GM21737 (cell line): Measurements from ENCODE around the gene TEX29.

Source experiments
- ATAC-seq: cut with Tn5 transposase; IDR thresholded peaks from one replicate; pipeline ENCODE4 v1.9.1; 2021; ENCODE audit warnings: mild to moderate bottlenecking, moderate library complexity; ENCODE audit not compliant: unreplicated experiment

TEX29 gene

DNA sequence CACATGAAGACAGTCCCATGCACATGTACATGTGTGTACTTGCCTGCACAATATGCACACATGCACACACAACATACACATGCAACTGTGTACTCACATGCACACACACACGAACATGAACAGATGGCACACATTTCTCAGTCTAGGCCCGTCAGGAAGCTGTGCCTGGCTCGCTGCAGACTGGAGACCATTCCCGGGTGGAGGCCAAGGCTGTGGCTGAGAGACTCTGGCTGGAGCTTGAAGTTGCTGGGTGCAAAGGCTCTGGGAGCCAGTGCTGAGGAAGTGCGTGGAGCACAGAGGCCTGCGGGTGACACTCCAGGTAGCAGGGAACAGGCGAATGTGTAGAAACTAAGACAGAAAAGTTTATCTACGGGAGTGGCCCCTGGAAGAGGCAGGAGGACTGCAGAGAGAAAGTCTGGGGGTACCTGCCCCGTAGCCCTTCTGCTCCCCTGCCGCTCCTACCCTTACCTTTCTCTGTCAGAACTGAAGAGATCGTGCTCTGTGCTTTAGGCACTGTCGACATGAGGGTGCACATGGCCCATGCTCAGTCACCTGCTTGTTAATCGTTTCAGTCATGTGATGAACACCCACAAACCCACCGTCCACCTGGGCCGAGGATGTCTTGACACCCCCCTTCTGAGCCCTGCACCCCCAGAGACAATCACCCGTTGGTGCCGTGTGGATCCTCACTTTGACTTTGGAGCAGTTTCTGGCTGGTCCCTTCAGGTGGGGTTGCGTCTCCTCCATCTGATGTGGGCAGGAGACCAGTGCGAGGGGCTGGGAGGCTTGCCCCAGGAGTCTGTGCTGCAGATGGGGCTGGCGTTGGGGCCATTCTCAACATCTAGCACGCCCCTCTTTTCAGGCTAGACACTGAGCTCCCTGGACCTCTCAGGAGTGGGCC lies 69.4 kb downstream of the TEX29 start:
- ATAC-seq = no peak

DNA sequence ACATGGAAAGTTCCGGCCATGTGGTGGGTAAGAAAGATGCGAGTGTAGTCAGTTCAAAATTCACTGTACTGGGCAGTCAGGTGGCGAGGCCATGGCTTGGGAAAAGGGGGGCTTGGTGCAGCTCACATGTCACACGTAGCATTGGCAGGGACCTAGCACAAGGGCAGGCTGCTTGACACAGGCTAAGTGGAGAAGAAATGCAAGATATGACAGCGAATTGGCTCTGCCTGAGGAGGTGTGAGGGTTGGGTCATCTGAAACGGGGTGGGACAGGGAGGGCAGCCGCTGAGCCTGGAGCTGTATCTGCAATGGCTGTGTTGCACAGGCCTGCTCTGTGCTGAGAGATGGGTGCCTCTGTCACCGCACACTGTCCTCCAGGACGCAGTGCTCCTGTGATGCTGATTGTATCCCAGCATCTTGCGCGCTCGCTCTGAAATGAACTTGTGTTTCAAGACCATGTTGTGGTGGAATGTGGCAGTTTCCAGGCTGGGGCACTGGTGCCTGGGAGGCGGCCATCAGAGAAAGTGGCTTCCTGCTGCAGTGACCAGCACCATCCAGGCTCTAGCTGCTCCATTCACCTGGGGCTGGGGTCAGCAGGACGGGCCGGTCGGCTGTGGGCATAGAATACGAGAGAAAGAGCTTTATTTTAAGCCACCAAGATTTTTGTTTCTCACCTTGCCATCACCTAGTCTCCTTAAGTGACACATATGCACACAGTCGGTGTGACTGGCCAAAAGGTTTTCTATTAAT lies 70.3 kb downstream of the TEX29 start:
- no peak for ATAC-seq

DNA sequence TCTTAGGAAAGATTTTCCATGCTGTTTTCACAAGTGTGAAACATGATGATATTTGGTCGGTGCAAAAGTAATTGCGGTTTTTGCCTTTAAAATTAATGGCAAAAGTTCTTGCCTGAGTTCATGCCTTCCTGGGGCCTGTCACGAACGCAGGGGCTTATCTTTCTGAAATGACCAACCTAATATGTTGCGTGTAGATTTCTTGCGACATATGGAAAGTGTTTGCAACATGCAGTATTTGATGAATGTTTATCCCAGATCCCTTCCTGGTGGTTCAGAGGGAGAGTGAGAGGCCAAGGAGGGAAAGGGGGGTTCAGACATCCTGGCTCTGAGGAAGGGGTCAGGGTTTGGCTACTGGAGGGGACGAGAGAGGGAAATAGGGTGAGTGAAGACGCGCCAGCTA lies 72.0 kb downstream of the TEX29 start:
- no peak for ATAC-seq

DNA sequence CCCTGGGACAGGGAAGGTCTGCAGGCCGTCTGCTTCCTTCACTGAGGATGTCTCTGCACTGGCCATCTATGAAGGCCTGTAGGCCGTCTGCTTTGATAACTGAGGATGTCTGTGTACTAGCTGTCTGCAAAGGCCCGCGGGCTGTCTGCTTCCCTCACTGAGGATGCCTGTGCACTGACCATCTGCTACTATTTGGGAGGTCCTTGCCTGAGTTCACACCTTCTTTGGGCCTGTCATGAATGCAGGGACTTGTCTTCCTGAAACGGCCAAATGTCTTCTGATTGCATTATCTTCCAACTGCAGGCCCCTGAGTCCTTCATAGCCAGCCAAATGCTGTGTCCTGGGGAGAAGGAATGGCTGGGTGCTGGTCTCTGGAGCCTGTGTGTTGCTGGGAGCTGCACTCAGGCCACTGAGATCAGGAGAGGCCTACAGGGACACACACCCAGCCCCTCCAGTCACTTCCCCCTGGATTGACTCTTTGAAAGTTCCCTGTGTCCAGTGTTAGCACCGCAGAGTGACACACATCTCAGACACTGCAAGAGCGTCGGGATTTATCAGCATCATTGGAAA lies 72.9 kb downstream of the TEX29 start:
- no peak for ATAC-seq
